22Rv1 (cell line): Measurements from ENCODE around the gene THRA.

Experiments
- CTCF ChIP-seq: fragments of 450-650 bp; IDR thresholded peaks from 2 replicates; pipeline ENCODE4 v1.5.1; 2017; ENCODE audit warnings: mild to moderate bottlenecking
- ZFX ChIP-seq: fragments of 450-650 bp; IDR thresholded peaks from 2 replicates; pipeline ENCODE4 v1.6.1; 2017; ENCODE audit warnings: antibody characterized with exemption, borderline replicate concordance

- TF ChIP-seq CTCF (no peak), ZFX (no peak)
Observed at GRCh38 chr17:40135817-40136216, 73.1 kb downstream of the THRA start.
